SK-N-SH (cell line): ENCODE results near the gene CES3. TPM values are rescaled to one million over a fixed set of nuclear protein-coding genes. Genes with fewer than 3 reads are reported as not detected.

Experiments used
- CTCF ChIA-PET: fragments of 300-600, 350-600 bp; formaldehyde crosslinking; extraction: SDS; loops from one replicate; lab custom pipeline; 2021; lab: Yijun Ruan, JAX
- POLR2A ChIA-PET: fragments of 350-600 bp; sonication (Branson Sonifier 250); formaldehyde crosslinking; extraction: SDS; loops from one replicate; lab custom pipeline; 2020; ENCODE audit warnings: antibody characterized with exemption, inconsistent platforms; lab: Yijun Ruan, JAX
- DNase-seq: peaks from one replicate; pipeline ENCODE4 v3.0.0; 2012
- H2AFZ ChIP-seq: fragments of 200-600 bp; sonication (generic); 2 replicates; pipeline ENCODE4 v1.8.1; 2016; ENCODE audit warnings: antibody characterized with exemption, mild to moderate bottlenecking, low read depth
- H3F3A ChIP-seq: fragments of 200-600 bp; sonication (generic); replicated peaks from 2 replicates; pipeline ENCODE3; 2016; ENCODE audit warnings: antibody characterized with exemption, mild to moderate bottlenecking; ENCODE audit not compliant: insufficient read depth
- H3K27ac ChIP-seq, 2 experiments: fragments of 200-500 bp in 1 of 2; fragments of 200-600 bp in 1 of 2; sonication (Bioruptor generic) in 1 of 2; sonication (generic), shearing (Covaris generic) in 1 of 2; 2 replicates each; pipeline versions ENCODE4 v1.5.1 to v1.6.1; 2014 to 2016; ENCODE audit warnings: low read depth in 2 of 2, inconsistent platforms in 1 of 2, low read length in 1 of 2, mild to moderate bottlenecking in 1 of 2, mixed read lengths in 1 of 2
- H3K27me3 ChIP-seq: fragments of 200-600 bp; sonication (generic), shearing (Covaris generic); 2 replicates; pipeline ENCODE4 v1.6.1; 2016; ENCODE audit warnings: mixed run types; ENCODE audit not compliant: insufficient read depth
- H3K36me3 ChIP-seq, 2 experiments: fragments of 200-500 bp in 1 of 2; fragments of 200-600 bp in 1 of 2; sonication (Bioruptor generic) in 1 of 2; sonication (generic) in 1 of 2; replicated peaks in 1 of 2; 2 replicates each; pipeline versions ENCODE3 to v1.5.1; 2014 to 2016; ENCODE audit warnings: low read length in 1 of 2, mild to moderate bottlenecking in 1 of 2; ENCODE audit not compliant: insufficient read depth in 2 of 2, control insufficient read depth in 1 of 2
- H3K4me1 ChIP-seq, 2 experiments: fragments of 200-500 bp in 1 of 2; fragments of 200-600 bp in 1 of 2; sonication (Bioruptor generic) in 1 of 2; sonication (generic), shearing (Covaris generic) in 1 of 2; 2 replicates each; pipeline versions ENCODE4 v1.5.1 to v1.6.1; 2014 to 2016; ENCODE audit warnings: low read depth in 1 of 2, low read length in 1 of 2, mixed run types in 1 of 2; ENCODE audit not compliant: insufficient read depth in 2 of 2, control insufficient read depth in 1 of 2
- H3K4me2 ChIP-seq: fragments of 200-600 bp; sonication (generic), shearing (Covaris generic); 2 replicates; pipeline ENCODE4 v1.6.1; 2017; ENCODE audit warnings: mixed run types
- H3K4me3 ChIP-seq, 2 experiments: fragments of 200-500 bp in 1 of 2; fragments of 200-600 bp in 1 of 2; sonication (Bioruptor generic) in 1 of 2; sonication (generic), shearing (Covaris generic) in 1 of 2; 2 replicates each; pipeline versions ENCODE4 v1.5.1 to v1.8.1; 2014 to 2016; ENCODE audit warnings: low read depth in 2 of 2, inconsistent platforms in 1 of 2, low read length in 1 of 2, mild to moderate bottlenecking in 1 of 2, mixed read lengths in 1 of 2, moderate library complexity in 1 of 2
- H3K79me2 ChIP-seq: fragments of 200-600 bp; sonication (generic); 2 replicates; pipeline ENCODE4 v1.8.1; 2017; ENCODE audit warnings: mild to moderate bottlenecking; ENCODE audit not compliant: insufficient read depth
- H3K9ac ChIP-seq: fragments of 200-600 bp; sonication (generic); 2 replicates; pipeline ENCODE4 v1.6.1; 2017; ENCODE audit warnings: mixed run types
- H3K9me2 ChIP-seq: fragments of 200-600 bp; sonication (generic); 2 replicates; pipeline ENCODE4 v1.6.1; 2017; ENCODE audit warnings: mixed run types
- H3K9me3 ChIP-seq: fragments of 200-600 bp; sonication (generic); 2 replicates; pipeline ENCODE4 v1.6.1; 2017; ENCODE audit warnings: mixed run types, mild to moderate bottlenecking, moderate library complexity
- H4K20me1 ChIP-seq: fragments of 200-600 bp; sonication (generic); 2 replicates; pipeline ENCODE4 v1.6.1; 2017; ENCODE audit warnings: mild to moderate bottlenecking, mixed run types; ENCODE audit not compliant: insufficient read depth
- CHD2 ChIP-seq: fragments of 150-350 bp; IDR thresholded peaks from 2 replicates; pipeline ENCODE4 v1.6.1; 2018; ENCODE audit warnings: low read length; ENCODE audit not compliant: partially characterized antibody
- EP300 ChIP-seq, 2 experiments: IDR thresholded peaks; 2 replicates each; pipeline versions ENCODE4 v1.4.0 to v1.6.1; 2012; ENCODE audit warnings: borderline replicate concordance in 1 of 2, low read depth in 1 of 2, low read length in 1 of 2
- EZH2phosphoT487 ChIP-seq: fragments of 200-600 bp; sonication (generic); IDR thresholded peaks from 2 replicates; pipeline ENCODE4 v1.6.1; 2017; ENCODE audit warnings: low read depth, mixed run types, mild to moderate bottlenecking, antibody characterized with exemption, moderate library complexity, borderline replicate concordance
- FOSL2 ChIP-seq: IDR thresholded peaks from 2 replicates; pipeline ENCODE4 v1.4.0; 2012; ENCODE audit warnings: low read depth, mild to moderate bottlenecking, moderate library complexity, borderline replicate concordance
- FOXJ3 ChIP-seq: sonication (generic); formaldehyde crosslinking; IDR thresholded peaks from 2 replicates; pipeline ENCODE4 v1.5.1; 2020; ENCODE audit warnings: mild to moderate bottlenecking, missing genetic modification reagents
- FOXM1 ChIP-seq: IDR thresholded peaks from 2 replicates; pipeline ENCODE4 v1.4.0; 2012; ENCODE audit warnings: low read depth, mild to moderate bottlenecking
- GABPA ChIP-seq: IDR thresholded peaks from 2 replicates; pipeline ENCODE4 v1.4.0; 2012; ENCODE audit warnings: low read depth, mild to moderate bottlenecking
- GATA2 ChIP-seq: sonication (generic); formaldehyde crosslinking; IDR thresholded peaks from 2 replicates; pipeline ENCODE4 v1.5.0; 2020; ENCODE audit warnings: mild to moderate bottlenecking, missing genetic modification reagents
- IRF3 ChIP-seq: fragments of 150-350 bp; IDR thresholded peaks from 2 replicates; pipeline ENCODE4 v1.6.1; 2016; ENCODE audit warnings: mild to moderate bottlenecking, low read depth, low read length
- JUND ChIP-seq: IDR thresholded peaks from 2 replicates; pipeline ENCODE4 v1.4.0; 2012
- NFIC ChIP-seq: IDR thresholded peaks from 2 replicates; pipeline ENCODE4 v1.4.0; 2012; ENCODE audit warnings: borderline replicate concordance
- NRF1 ChIP-seq: IDR thresholded peaks from 2 replicates; pipeline ENCODE4 v1.6.1; 2012; ENCODE audit warnings: low read depth, mild to moderate bottlenecking, low read length
- POLR2AphosphoS5 ChIP-seq: IDR thresholded peaks from 2 replicates; pipeline ENCODE4 v1.6.1; 2012; ENCODE audit warnings: low read depth, low read length
- RAD21 ChIP-seq: IDR thresholded peaks from 2 replicates; pipeline ENCODE4 v1.6.1; 2012; ENCODE audit warnings: mild to moderate bottlenecking, low read length
- RCOR1 ChIP-seq: fragments of 150-350 bp; IDR thresholded peaks from 2 replicates; pipeline ENCODE4 v1.6.1; 2017; ENCODE audit warnings: antibody characterized with exemption, low read length
- REST ChIP-seq: IDR thresholded peaks from 2 replicates; pipeline ENCODE4 v1.6.1; 2012; ENCODE audit warnings: mild to moderate bottlenecking, low read depth, low read length, moderate library complexity
- RFX5 ChIP-seq: IDR thresholded peaks from 2 replicates; pipeline ENCODE4 v1.6.1; 2012; ENCODE audit warnings: mild to moderate bottlenecking, improper control_type of control experiment, low read length
- RXRA ChIP-seq: IDR thresholded peaks from 2 replicates; pipeline ENCODE4 v1.4.0; 2012; ENCODE audit warnings: low read depth, mild to moderate bottlenecking, borderline replicate concordance
- SIN3A ChIP-seq: IDR thresholded peaks from 2 replicates; pipeline ENCODE4 v1.6.1; 2012; ENCODE audit warnings: low read depth, mild to moderate bottlenecking, low read length, moderate library complexity, borderline replicate concordance
- SMC3 ChIP-seq: IDR thresholded peaks from 2 replicates; pipeline ENCODE4 v1.6.1; 2012; ENCODE audit warnings: low read depth, low read length, improper control_type of control experiment
- TAF1 ChIP-seq: IDR thresholded peaks from 2 replicates; pipeline ENCODE4 v1.6.1; 2012; ENCODE audit warnings: low read depth, mild to moderate bottlenecking, low read length, moderate library complexity, borderline replicate concordance
- TCF12 ChIP-seq: IDR thresholded peaks from 2 replicates; pipeline ENCODE4 v1.4.0; 2012
- WGBS: methylation state at CpG from one replicate; pipeline ENCODE4 v1.1.6; 2017; ENCODE audit warnings: low lambda C conversion rate; 5-methylcytosine and 5-hydroxymethylcytosine counted together
- polyA plus RNA-seq, 3 experiments: library from polyadenylated mRNA; depleted of rRNA; stranded (reverse); fragments of >200 nt; gene quantifications; 2 replicates each; pipeline ENCODE4 v1.2.3, GENCODE V29; 2012
- TF ChIP-seq, protein P1 (sequence below): fragments of 200-600 bp; sonication (generic); IDR thresholded peaks from 2 replicates; pipeline ENCODE4 v1.6.1; 2017; ENCODE audit warnings: antibody characterized with exemption, mild to moderate bottlenecking, moderate library complexity
- TF ChIP-seq, protein P2 (sequence below): IDR thresholded peaks from 2 replicates; pipeline ENCODE4; 2012
- TF ChIP-seq, protein P3 (sequence below): IDR thresholded peaks from 2 replicates; pipeline ENCODE4 v1.4.0; 2012; ENCODE audit warnings: low read depth, borderline replicate concordance
- TF ChIP-seq, protein P4 (sequence below): IDR thresholded peaks from 2 replicates; pipeline ENCODE4 v1.4.0; 2012; ENCODE audit warnings: low read depth

Gene CES3
- polyA plus RNA-seq, 1 of the 3 experiments (the other 2 are of a cell fraction) = 1.4 TPM

GRCh38 chr16:66926961-66927436 is 34.1 kb upstream of the CES3 start:
- POLR2A ChIA-PET = no interaction called here
- TF ChIP-seq IRF3 = no peak
- no peak for TF ChIP-seq RAD21
- TF ChIP-seq EP300 (IDR thresholded peaks at IDR 0.05; ENCODE audit: borderline replicate concordance in 1 of 2, low read depth in 1 of 2, low read length in 1 of 2) = peak in 1 of 2 experiments; percentile 68; a peak in 2 of 4 replicates
- TF ChIP-seq, protein P1, sequence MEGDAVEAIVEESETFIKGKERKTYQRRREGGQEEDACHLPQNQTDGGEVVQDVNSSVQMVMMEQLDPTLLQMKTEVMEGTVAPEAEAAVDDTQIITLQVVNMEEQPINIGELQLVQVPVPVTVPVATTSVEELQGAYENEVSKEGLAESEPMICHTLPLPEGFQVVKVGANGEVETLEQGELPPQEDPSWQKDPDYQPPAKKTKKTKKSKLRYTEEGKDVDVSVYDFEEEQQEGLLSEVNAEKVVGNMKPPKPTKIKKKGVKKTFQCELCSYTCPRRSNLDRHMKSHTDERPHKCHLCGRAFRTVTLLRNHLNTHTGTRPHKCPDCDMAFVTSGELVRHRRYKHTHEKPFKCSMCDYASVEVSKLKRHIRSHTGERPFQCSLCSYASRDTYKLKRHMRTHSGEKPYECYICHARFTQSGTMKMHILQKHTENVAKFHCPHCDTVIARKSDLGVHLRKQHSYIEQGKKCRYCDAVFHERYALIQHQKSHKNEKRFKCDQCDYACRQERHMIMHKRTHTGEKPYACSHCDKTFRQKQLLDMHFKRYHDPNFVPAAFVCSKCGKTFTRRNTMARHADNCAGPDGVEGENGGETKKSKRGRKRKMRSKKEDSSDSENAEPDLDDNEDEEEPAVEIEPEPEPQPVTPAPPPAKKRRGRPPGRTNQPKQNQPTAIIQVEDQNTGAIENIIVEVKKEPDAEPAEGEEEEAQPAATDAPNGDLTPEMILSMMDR = no peak
- peak; percentile 79; the same call in 1 of the 2 replicates for TF ChIP-seq RXRA
- TF ChIP-seq CHD2 = no peak
- peak; percentile 49; the same call in 1 of the 2 replicates for TF ChIP-seq JUND
- TF ChIP-seq EZH2phosphoT487 = no peak
- no peak for TF ChIP-seq FOXJ3 (CRISPR knock-in tag)
- TF ChIP-seq REST = no peak
- no peak for TF ChIP-seq GATA2
- TF ChIP-seq, protein P2, sequence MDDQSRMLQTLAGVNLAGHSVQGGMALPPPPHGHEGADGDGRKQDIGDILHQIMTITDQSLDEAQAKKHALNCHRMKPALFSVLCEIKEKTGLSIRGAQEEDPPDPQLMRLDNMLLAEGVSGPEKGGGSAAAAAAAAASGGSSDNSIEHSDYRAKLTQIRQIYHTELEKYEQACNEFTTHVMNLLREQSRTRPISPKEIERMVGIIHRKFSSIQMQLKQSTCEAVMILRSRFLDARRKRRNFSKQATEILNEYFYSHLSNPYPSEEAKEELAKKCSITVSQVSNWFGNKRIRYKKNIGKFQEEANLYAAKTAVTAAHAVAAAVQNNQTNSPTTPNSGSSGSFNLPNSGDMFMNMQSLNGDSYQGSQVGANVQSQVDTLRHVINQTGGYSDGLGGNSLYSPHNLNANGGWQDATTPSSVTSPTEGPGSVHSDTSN = peak; percentile 53
- TF ChIP-seq TAF1 = no peak
- TF ChIP-seq NFIC = peak; percentile 65
- peak; percentile 75 for TF ChIP-seq TCF12
- TF ChIP-seq FOSL2 = peak; percentile 26; the same call in 1 of the 2 replicates
- peak; percentile 26; the same call in 1 of the 2 replicates for TF ChIP-seq POLR2AphosphoS5
- TF ChIP-seq, protein P3, sequence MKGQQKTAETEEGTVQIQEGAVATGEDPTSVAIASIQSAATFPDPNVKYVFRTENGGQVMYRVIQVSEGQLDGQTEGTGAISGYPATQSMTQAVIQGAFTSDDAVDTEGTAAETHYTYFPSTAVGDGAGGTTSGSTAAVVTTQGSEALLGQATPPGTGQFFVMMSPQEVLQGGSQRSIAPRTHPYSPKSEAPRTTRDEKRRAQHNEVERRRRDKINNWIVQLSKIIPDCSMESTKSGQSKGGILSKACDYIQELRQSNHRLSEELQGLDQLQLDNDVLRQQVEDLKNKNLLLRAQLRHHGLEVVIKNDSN = no peak
- TF ChIP-seq RFX5 = no peak
- TF ChIP-seq RCOR1 = no peak
- TF ChIP-seq SMC3 = no peak
- no peak for TF ChIP-seq NRF1
- TF ChIP-seq, protein P4, sequence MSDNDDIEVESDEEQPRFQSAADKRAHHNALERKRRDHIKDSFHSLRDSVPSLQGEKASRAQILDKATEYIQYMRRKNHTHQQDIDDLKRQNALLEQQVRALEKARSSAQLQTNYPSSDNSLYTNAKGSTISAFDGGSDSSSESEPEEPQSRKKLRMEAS = 0 out of 2 replicates have a peak, but pooled peaks have one; percentile 8
- TF ChIP-seq SIN3A = no peak
- no peak for TF ChIP-seq GABPA
- no peak for TF ChIP-seq FOXM1

More at GRCh38 chr16:66926961-66927436, 34.1 kb upstream of the CES3 start:
- CTCF ChIA-PET = interaction anchor here (1.4 to 13.6 kb wide), 5 partner anchors 9 to 45 kb away, joined by 6 to 174 read pairs (median 8); partner anchors contain the start of gene CDH16
- H3K4me3 ChIP-seq = no peak overlapping the region
- peaks cover 4 to 13% of the 10 kb centered on the region in 2 experiments; a peak in 3 of 4 replicates for H3K4me1 ChIP-seq
- H3K36me3 ChIP-seq = peaks cover 0 to 2% of the 10 kb centered on the region in 2 experiments
- H3K9me2 ChIP-seq = no peaks in the 10 kb centered on the region
- peak overlapping the region; percentile 25; the same call in 1 of the 2 replicates for H3K9ac ChIP-seq
- H4K20me1 ChIP-seq = no peaks in the 10 kb centered on the region
- H3F3A ChIP-seq = peaks cover 18% of the 10 kb centered on the region
- WGBS = 90% methylated on average over 2 of the region's 3 CpGs
- no peak overlapping the region for H2AFZ ChIP-seq
- H3K79me2 ChIP-seq = no peaks in the 10 kb centered on the region
- H3K9me3 ChIP-seq = no peaks in the 10 kb centered on the region
- peak overlapping the region in 1 of 2 experiments; percentile 71; a peak in 2 of 4 replicates for H3K27ac ChIP-seq
- H3K27me3 ChIP-seq = no peaks in the 10 kb centered on the region
- H3K4me2 ChIP-seq = peak overlapping the region; percentile 12; the same call in 1 of the 2 replicates
- DNase-seq = no peak
